ENCODE measurements around the gene UBR3. TPM values are rescaled to one million over a fixed set of nuclear protein-coding genes. Genes with fewer than 3 reads are reported as not detected.
"Not testable (repeated sequence)": the region's sequence is repeated elsewhere in the genome, so short reads cannot be mapped to it uniquely, and the experiment has no call there.

UBR3 gene
- total RNA-seq, 2 donors from 2014 or later = 30.1 to 38.4 TPM

DNA sequence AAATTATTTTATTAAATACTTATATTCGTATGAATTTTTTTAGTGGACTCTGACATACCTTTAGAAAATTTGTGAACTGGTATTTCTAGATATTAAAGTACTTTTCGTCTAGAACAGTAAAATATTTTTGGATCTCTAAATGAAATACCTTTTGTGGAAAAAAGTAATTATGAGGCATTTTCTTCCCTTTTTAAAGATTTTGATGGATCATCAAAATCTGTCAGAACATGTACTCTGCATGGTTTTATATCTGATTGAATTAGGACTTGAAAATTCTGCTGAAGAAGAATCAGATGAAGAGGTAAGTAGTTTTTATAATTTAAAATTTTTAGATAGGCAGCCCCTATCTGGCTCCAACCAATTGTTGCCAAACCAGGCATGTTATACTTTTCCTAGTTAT lies 118.8 kb downstream of the UBR3 start:
- no peak for TF ChIP-seq CTCF (IDR thresholded peaks at IDR 0.05)
- Histone ChIP-seq H3K36me3 (no peaks in the 10 kb centered on the region), H3K9ac (ENCODE audit: low read depth in 2 of 2, low read length in 2 of 2) (no peak overlapping the region), H3K27ac (no peak overlapping the region), H3K9me3 (no peaks in the 10 kb centered on the region), H3K4me3 (no peak overlapping the region), H3K27me3 (no peaks in the 10 kb centered on the region), H3K4me1 (no peaks in the 10 kb centered on the region)
- DNase-seq = no peak
- intact Hi-C loops (cut with DNase I) = no loop called here

- intact Hi-C loops (cut with DNase I) = no loop called here
- no peak overlapping the region for H3K9ac ChIP-seq (ENCODE audit: low read depth in 2 of 2, low read length in 2 of 2)
- H3K27ac ChIP-seq = no peak overlapping the region
- H3K27me3 ChIP-seq = no peaks in the 10 kb centered on the region
- no peaks in the 10 kb centered on the region for H3K36me3 ChIP-seq
- H3K9me3 ChIP-seq = no peaks in the 10 kb centered on the region
- DNase-seq = no peak
- no peak overlapping the region for H3K4me3 ChIP-seq
- no peaks in the 10 kb centered on the region for H3K4me1 ChIP-seq
- TF ChIP-seq CTCF (IDR thresholded peaks at IDR 0.05) = no peak
Measured at GRCh38 chr2:169946546-169946945, 119.3 kb downstream of the UBR3 start.

- no peak for TF ChIP-seq CTCF (IDR thresholded peaks at IDR 0.05)
- Histone ChIP-seq H3K36me3 (no peaks in the 10 kb centered on the region), H3K4me3 (no peak overlapping the region), H3K4me1 (no peaks in the 10 kb centered on the region), H3K9me3 (no peaks in the 10 kb centered on the region), H3K27ac (no peak overlapping the region), H3K27me3 (no peaks in the 10 kb centered on the region), H3K9ac (ENCODE audit: low read depth in 2 of 2, low read length in 2 of 2) (no peak overlapping the region)
- no peak for DNase-seq
- intact Hi-C loops (cut with DNase I) = no loop called here
Measured at GRCh38 chr2:169955940-169956339, 128.7 kb downstream of the UBR3 start.

GRCh38 chr2:169957219-169957618 lies 130.0 kb downstream of the UBR3 start:
- H3K27me3 ChIP-seq; H3K9ac ChIP-seq (ENCODE audit: low read depth in 2 of 2, low read length in 2 of 2); H3K4me1 ChIP-seq; DNase-seq; intact Hi-C loops (cut with DNase I); H3K4me3 ChIP-seq; H3K27ac ChIP-seq; H3K36me3 ChIP-seq; H3K9me3 ChIP-seq: not testable (repeated sequence)

- Histone ChIP-seq H3K36me3 (no peaks in the 10 kb centered on the region), H3K27me3 (no peaks in the 10 kb centered on the region), H3K4me3 (no peak overlapping the region), H3K9ac (ENCODE audit: low read depth in 2 of 2, low read length in 2 of 2) (no peak overlapping the region), H3K27ac (no peak overlapping the region), H3K9me3 (no peaks in the 10 kb centered on the region), H3K4me1 (no peaks in the 10 kb centered on the region)
- intact Hi-C loops (cut with DNase I) = no loop called here
- DNase-seq = no peak
- TF ChIP-seq CTCF (IDR thresholded peaks at IDR 0.05) = no peak
Measured at GRCh38 chr2:169961911-169962310, 134.7 kb downstream of the UBR3 start.

DNA sequence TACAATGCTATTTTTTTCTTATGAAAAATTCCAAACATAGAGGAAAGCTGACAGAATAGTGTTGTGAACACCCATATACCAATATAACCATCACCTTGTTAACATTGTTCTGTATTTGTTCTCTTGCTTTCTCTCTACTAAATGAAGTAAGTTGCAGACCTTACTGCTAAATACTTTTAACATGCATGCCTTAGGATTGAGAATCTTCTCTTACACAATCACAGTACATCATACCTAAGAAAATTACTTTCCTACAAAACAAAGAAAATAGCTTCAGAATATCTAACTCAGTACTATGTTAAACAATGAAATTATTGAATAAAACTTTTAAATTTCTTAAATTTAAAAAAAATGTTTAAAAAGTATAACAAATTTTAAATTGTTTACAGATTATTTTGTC lies 136.5 kb downstream of the UBR3 start:
- H3K9me3 ChIP-seq = no peaks in the 10 kb centered on the region
- intact Hi-C loops (cut with DNase I) = no loop called here
- H3K27ac ChIP-seq = no peak overlapping the region
- H3K4me3 ChIP-seq = no peak overlapping the region
- DNase-seq = no peak
- H3K4me1 ChIP-seq = no peaks in the 10 kb centered on the region
- H3K27me3 ChIP-seq = no peaks in the 10 kb centered on the region
- no peak for TF ChIP-seq CTCF (IDR thresholded peaks at IDR 0.05)
- no peak overlapping the region for H3K9ac ChIP-seq (ENCODE audit: low read depth in 2 of 2, low read length in 2 of 2)
- no peaks in the 10 kb centered on the region for H3K36me3 ChIP-seq

Measured in colonic mucosa (tissue), 4 donors.